B cell (primary cell): Measurements from ENCODE around the gene TSG101. TPM values are rescaled to one million over a fixed set of nuclear protein-coding genes. Genes with fewer than 3 reads are reported as not detected.

Experiments used
- ATAC-seq: fragments of 200-7000 bp; cut with Tn5 transposase; one replicate; pipeline ENCODE4 v1.10.0; 2021; ENCODE audit warnings: low read depth, mild to moderate bottlenecking, moderate number of reproducible peaks, moderate library complexity
- CTCF ChIA-PET: fragments of 350-600 bp; sonication (Branson Sonifier 250); formaldehyde crosslinking; loops from one replicate; lab custom pipeline; 2021; ENCODE audit warnings: antibody characterized with exemption, inconsistent platforms; lab: Charles Lee
- POLR2A ChIA-PET: fragments of 350-600 bp; sonication (Branson Sonifier 250); formaldehyde crosslinking; loops from one replicate; lab custom pipeline; 2021; ENCODE audit warnings: antibody characterized with exemption; lab: Charles Lee
- DNase-seq: peaks from one replicate; pipeline ENCODE4 v3.0.0; 2013
- H2AFZ ChIP-seq: 2 replicates; pipeline ENCODE4 v1.6.1; 2012; ENCODE audit warnings: mild to moderate bottlenecking, low read depth, low read length; ENCODE audit not compliant: insufficient read depth, poor library complexity, severe bottlenecking
- H3K27ac ChIP-seq, 2 donors: 1 replicate in 1 of 2; 2 replicates in 1 of 2; pipeline ENCODE4 v1.5.1; 2012 to 2013; ENCODE audit warnings: low read length in 2 of 2, mild to moderate bottlenecking in 2 of 2, moderate library complexity in 1 of 2
- H3K27me3 ChIP-seq, 4 experiments: fragments of 200-600 bp in 1 of 4; sonication (generic) in 1 of 4; replicated peaks in 1 of 4; 1 replicate in 2 of 4; 2 replicates in 2 of 4; pipeline versions ENCODE4 v1.6.1 to v1.7.0; 2013 to 2016; ENCODE audit warnings: low read length in 3 of 4, mild to moderate bottlenecking in 2 of 4, mixed read lengths in 1 of 4, moderate library complexity in 1 of 4; ENCODE audit not compliant: insufficient read depth in 4 of 4, control insufficient read depth in 3 of 4; ENCODE audit errors: control extremely low read depth in 1 of 4
- H3K36me3 ChIP-seq, 2 experiments: replicated peaks in 1 of 2; 1 replicate in 1 of 2; 2 replicates in 1 of 2; pipeline versions ENCODE4 v1.6.1 to v1.7.1; 2013; ENCODE audit warnings: low read length in 1 of 2; ENCODE audit not compliant: insufficient read depth in 2 of 2, control insufficient read depth in 1 of 2; ENCODE audit errors: control extremely low read depth in 1 of 2, extremely low read depth in 1 of 2
- H3K4me1 ChIP-seq, 2 donors: fragments of 200-600 bp in 1 of 2; sonication (generic) in 1 of 2; 1 replicate in 1 of 2; 2 replicates in 1 of 2; pipeline versions ENCODE4 v1.5.1 to v1.6.1; 2013 to 2017; ENCODE audit warnings: low read length in 2 of 2; ENCODE audit not compliant: control insufficient read depth in 2 of 2, insufficient read depth in 2 of 2
- H3K4me2 ChIP-seq: replicated peaks from 2 replicates; pipeline ENCODE3; 2012; ENCODE audit warnings: mild to moderate bottlenecking, low read depth, low read length; ENCODE audit not compliant: poor library complexity, severe bottlenecking
- H3K4me3 ChIP-seq, 5 experiments: fragments of 200-600 bp in 1 of 5; sonication (generic) in 1 of 5; 1 replicate in 3 of 5; 2 replicates in 2 of 5; pipeline versions ENCODE4 v1.5.1 to v1.7.0; 2011 to 2016; ENCODE audit warnings: low read length in 4 of 5, mild to moderate bottlenecking in 4 of 5, low read depth in 2 of 5, control low read depth in 1 of 5, moderate library complexity in 1 of 5; ENCODE audit not compliant: insufficient read depth in 1 of 5; ENCODE audit errors: control extremely low read depth in 1 of 5, extremely low read depth in 1 of 5
- H3K79me2 ChIP-seq: fragments of 200-600 bp; sonication (generic); one replicate; pipeline ENCODE4 v1.6.0; 2016; ENCODE audit warnings: low read length; ENCODE audit not compliant: control insufficient read depth, insufficient read depth
- H3K9ac ChIP-seq: fragments of 200-600 bp; sonication (generic); 2 replicates; pipeline ENCODE4 v1.6.1; 2017; ENCODE audit warnings: mild to moderate bottlenecking, low read length, moderate library complexity
- H3K9me3 ChIP-seq, 3 donors: one replicate each; pipeline versions ENCODE4 v1.6.1 to v1.7.1; 2013; ENCODE audit warnings: low read length in 2 of 3; ENCODE audit not compliant: control insufficient read depth in 2 of 3, insufficient read depth in 1 of 3; ENCODE audit errors: control extremely low read depth in 1 of 3
- H4K20me1 ChIP-seq: 2 replicates; pipeline ENCODE4 v1.6.0; 2012; ENCODE audit warnings: mild to moderate bottlenecking, low read length; ENCODE audit not compliant: insufficient read depth, control insufficient read depth, poor library complexity, severe bottlenecking
- H3K27ac Mint-ChIP-seq: one replicate; pipeline ENCODE4 v1.8.0; 2021; ENCODE audit warnings: mixed read lengths
- H3K27me3 Mint-ChIP-seq: one replicate; pipeline ENCODE4 v1.8.0; 2021; ENCODE audit warnings: mixed read lengths
- H3K4me1 Mint-ChIP-seq: one replicate; pipeline ENCODE4 v1.8.0; 2021; ENCODE audit warnings: mixed read lengths
- H3K4me3 Mint-ChIP-seq: one replicate; pipeline ENCODE4 v1.8.0; 2021; ENCODE audit warnings: mixed read lengths
- H3K9me3 Mint-ChIP-seq: one replicate; pipeline ENCODE4 v1.8.0; 2022; ENCODE audit warnings: mixed read lengths; ENCODE audit not compliant: insufficient read depth
- EZH2 ChIP-seq: IDR thresholded peaks from 2 replicates; pipeline ENCODE4 v1.6.1; 2012; ENCODE audit warnings: borderline replicate concordance, low read depth, mild to moderate bottlenecking, moderate library complexity, low read length; ENCODE audit not compliant: insufficient read depth, poor library complexity, severe bottlenecking
- WGBS: methylation state at CpG from one replicate; pipeline ENCODE4 v1.1.5; 2013; ENCODE audit warnings: missing lambda C conversion rate; ENCODE audit not compliant: insufficient coverage; 5-methylcytosine and 5-hydroxymethylcytosine counted together
- intact Hi-C: fragments of 100-400 bp; cut with micrococcal nuclease; formaldehyde crosslinking; loops from one replicate; pipeline ENCODE4 v1.10.0; 2022
- polyA plus RNA-seq: library from polyadenylated mRNA; depleted of rRNA; stranded (reverse); fragments of >200 nt; gene quantifications from 2 replicates; pipeline ENCODE4 v1.2.3, GENCODE V29; 2012
- total RNA-seq, 2 donors: library from RNA; stranded (reverse); fragments of 120-200 nt in 1 of 2; gene quantifications; 1 replicate in 1 of 2; 2 replicates in 1 of 2; pipeline versions ENCODE4 v1.2.3 to v1.2.4, GENCODE V29; 2013 to 2022
- TF ChIP-seq, protein P1 (sequence below): fragments of 200-600 bp; IDR thresholded peaks from one replicate; pipeline ENCODE4 v1.8.0; 2022; ENCODE audit warnings: antibody characterized with exemption, mild to moderate bottlenecking

TSG101 gene
- total and polyA plus RNA-seq, 2 donors (not counting 1 experiment from before 2014, with no cell fraction given) = 50.9 to 56.5 TPM

DNA sequence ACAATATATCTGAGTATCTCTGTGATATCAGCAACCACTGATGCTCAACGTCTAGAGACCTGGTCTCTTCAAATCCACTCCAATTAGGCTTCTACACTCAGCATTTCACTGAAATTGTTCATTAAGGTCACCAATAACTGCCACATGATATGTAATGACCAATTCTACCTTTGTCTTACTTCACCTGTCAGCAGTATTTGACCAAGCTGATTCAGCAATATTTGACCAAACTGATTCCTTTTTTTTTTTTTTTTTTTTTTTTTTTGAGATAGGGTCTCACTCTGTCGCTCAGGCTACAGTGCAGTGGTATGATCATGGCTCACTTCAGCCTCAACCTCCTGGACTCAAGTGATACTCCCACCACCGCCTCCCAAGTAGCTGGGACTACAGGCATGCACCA, 5.6 kb downstream of the TSG101 start:
- intact Hi-C loops = loop anchor here (10.0 kb wide), 1 partner anchor 276 kb away; the partner anchor contains the start of gene SAA2
- CTCF ChIA-PET = interaction anchor here (0.6 to 0.7 kb wide), 2 partner anchors 675 to 1288 kb away, joined by 3 to 4 read pairs; no protein-coding TSS in a partner anchor
- Mint-ChIP-seq H3K4me3 (no peak overlapping the region), H3K27ac (no peak overlapping the region), H3K4me1 (peaks cover 31% of the 10 kb centered on the region), H3K9me3 (no peaks in the 10 kb centered on the region), H3K27me3 (no peaks in the 10 kb centered on the region)
- Histone ChIP-seq H2AFZ (no peak overlapping the region), H3K9ac (no peak overlapping the region), H4K20me1 (peaks cover 31% of the 10 kb centered on the region), H3K79me2 (peaks cover 73% of the 10 kb centered on the region), H3K27ac (no peak overlapping the region), H3K9me3 (no peaks in the 10 kb centered on the region), H3K4me2 (no peak overlapping the region), H3K4me3 (no peak overlapping the region), H3K4me1 (peaks cover 6 to 7% of the 10 kb centered on the region in 2 donors), H3K36me3 (peaks cover 0 to 30% of the 10 kb centered on the region in 2 experiments), H3K27me3 (no peaks in the 10 kb centered on the region)
- no peak for TF ChIP-seq EZH2
- TF ChIP-seq, protein P1, sequence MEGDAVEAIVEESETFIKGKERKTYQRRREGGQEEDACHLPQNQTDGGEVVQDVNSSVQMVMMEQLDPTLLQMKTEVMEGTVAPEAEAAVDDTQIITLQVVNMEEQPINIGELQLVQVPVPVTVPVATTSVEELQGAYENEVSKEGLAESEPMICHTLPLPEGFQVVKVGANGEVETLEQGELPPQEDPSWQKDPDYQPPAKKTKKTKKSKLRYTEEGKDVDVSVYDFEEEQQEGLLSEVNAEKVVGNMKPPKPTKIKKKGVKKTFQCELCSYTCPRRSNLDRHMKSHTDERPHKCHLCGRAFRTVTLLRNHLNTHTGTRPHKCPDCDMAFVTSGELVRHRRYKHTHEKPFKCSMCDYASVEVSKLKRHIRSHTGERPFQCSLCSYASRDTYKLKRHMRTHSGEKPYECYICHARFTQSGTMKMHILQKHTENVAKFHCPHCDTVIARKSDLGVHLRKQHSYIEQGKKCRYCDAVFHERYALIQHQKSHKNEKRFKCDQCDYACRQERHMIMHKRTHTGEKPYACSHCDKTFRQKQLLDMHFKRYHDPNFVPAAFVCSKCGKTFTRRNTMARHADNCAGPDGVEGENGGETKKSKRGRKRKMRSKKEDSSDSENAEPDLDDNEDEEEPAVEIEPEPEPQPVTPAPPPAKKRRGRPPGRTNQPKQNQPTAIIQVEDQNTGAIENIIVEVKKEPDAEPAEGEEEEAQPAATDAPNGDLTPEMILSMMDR = no peak
- DNase-seq (no peak), ATAC-seq (no peak)
- POLR2A ChIA-PET = interaction anchor here (0.6 kb wide), 1 partner anchor 334 kb away, joined by 3 read pairs; no protein-coding TSS in a partner anchor
- 90% methylated on average over 2 of the region's 3 CpGs for WGBS

- Mint-ChIP-seq H3K9me3 (no peaks in the 10 kb centered on the region), H3K4me3 (no peak overlapping the region), H3K27me3 (no peaks in the 10 kb centered on the region), H3K4me1 (no peaks in the 10 kb centered on the region), H3K27ac (no peak overlapping the region)
- intact Hi-C loops = no loop called here
- Histone ChIP-seq H3K27ac (no peak overlapping the region), H3K4me3 (no peak overlapping the region), H3K36me3 (peaks cover 8 to 79% of the 10 kb centered on the region in 2 experiments), H2AFZ (no peak overlapping the region), H3K9me3 (no peaks in the 10 kb centered on the region), H3K4me2 (no peak overlapping the region), H3K79me2 (peaks cover 3% of the 10 kb centered on the region), H4K20me1 (no peaks in the 10 kb centered on the region), H3K4me1 (no peaks in the 10 kb centered on the region), H3K9ac (no peak overlapping the region), H3K27me3 (no peaks in the 10 kb centered on the region)
- DNase-seq (no peak), ATAC-seq (no peak)
- ChIA-PET POLR2A (interaction anchor here (0.6 kb wide), 1 partner anchor 22 kb away, joined by 7 read pairs; no protein-coding TSS in a partner anchor), CTCF (no interaction called here)
- no peak for TF ChIP-seq EZH2
- TF ChIP-seq, protein P1 = no peak
These were observed 24.4 kb downstream of the TSG101 start for GRCh38 chr11:18502352-18502751.
